Mucosa of stomach (tissue), 1 donor: ENCODE data around the gene SPRN.
A peak's percentile ranks its signal among the peaks of the same experiment; 100 is the strongest.
"Not testable (repeated sequence)": the region's sequence is repeated elsewhere in the genome, so short reads cannot be mapped to it uniquely, and the experiment has no call there.

Experiments used
- H3K27me3 ChIP-seq: one replicate; pipeline ENCODE4 v1.7.0; 2013; ENCODE audit warnings: mild to moderate bottlenecking, low read length; ENCODE audit not compliant: control insufficient read depth, insufficient read depth
- H3K36me3 ChIP-seq: one replicate; pipeline ENCODE4 v1.7.0; 2013; ENCODE audit warnings: low read length; ENCODE audit not compliant: control insufficient read depth, insufficient read depth
- H3K4me1 ChIP-seq: one replicate; pipeline ENCODE4 v1.7.0; 2013; ENCODE audit warnings: mild to moderate bottlenecking, low read length; ENCODE audit not compliant: control insufficient read depth, insufficient read depth
- H3K4me3 ChIP-seq: one replicate; pipeline ENCODE4 v1.7.0; 2013; ENCODE audit warnings: low read length
- H3K9ac ChIP-seq: one replicate; pipeline ENCODE4 v1.7.0; 2013; ENCODE audit warnings: mild to moderate bottlenecking, low read length, moderate library complexity
- H3K9me3 ChIP-seq: one replicate; pipeline ENCODE4 v1.7.0; 2013; ENCODE audit warnings: mild to moderate bottlenecking, low read length, moderate library complexity; ENCODE audit not compliant: control insufficient read depth
- donor health status: Pancreatic carcinoma.

SPRN gene

GRCh38 chr10:133393401-133394063 lies 30.9 kb downstream of the SPRN start:
- Histone ChIP-seq H3K27me3 (no peaks in the 10 kb centered on the region), H3K9ac (peak overlapping the region; percentile 31), H3K36me3 (no peaks in the 10 kb centered on the region), H3K9me3 (no peaks in the 10 kb centered on the region), H3K4me3 (peak overlapping the region; percentile 60), H3K4me1 (peaks cover 6% of the 10 kb centered on the region)

GRCh38 chr10:133391761-133392518 lies 32.5 kb downstream of the SPRN start:
- no peak overlapping the region for H3K9ac ChIP-seq
- no peak overlapping the region for H3K4me3 ChIP-seq
- no peaks in the 10 kb centered on the region for H3K9me3 ChIP-seq
- peaks cover 6% of the 10 kb centered on the region for H3K4me1 ChIP-seq
- no peaks in the 10 kb centered on the region for H3K27me3 ChIP-seq
- no peaks in the 10 kb centered on the region for H3K36me3 ChIP-seq

GRCh38 chr10:133391249-133391635 lies 33.2 kb downstream of the SPRN start:
- no peak overlapping the region for H3K4me3 ChIP-seq
- no peaks in the 10 kb centered on the region for H3K9me3 ChIP-seq
- no peaks in the 10 kb centered on the region for H3K36me3 ChIP-seq
- no peaks in the 10 kb centered on the region for H3K27me3 ChIP-seq
- H3K4me1 ChIP-seq = peaks cover 6% of the 10 kb centered on the region
- no peak overlapping the region for H3K9ac ChIP-seq

- peaks cover 6% of the 10 kb centered on the region for H3K4me1 ChIP-seq
- no peaks in the 10 kb centered on the region for H3K27me3 ChIP-seq
- H3K4me3 ChIP-seq = no peak overlapping the region
- no peaks in the 10 kb centered on the region for H3K9me3 ChIP-seq
- H3K9ac ChIP-seq = no peak overlapping the region
- H3K36me3 ChIP-seq = no peaks in the 10 kb centered on the region
Observed at GRCh38 chr10:133390597-133391248, 33.7 kb downstream of the SPRN start.

- Histone ChIP-seq H3K4me3 (no peak overlapping the region), H3K4me1 (no peaks in the 10 kb centered on the region), H3K36me3 (no peaks in the 10 kb centered on the region), H3K27me3 (no peaks in the 10 kb centered on the region), H3K9me3 (no peaks in the 10 kb centered on the region), H3K9ac (peak overlapping the region; percentile 15)
Observed at GRCh38 chr10:133388973-133389818, 35.2 kb downstream of the SPRN start.

- Histone ChIP-seq H3K4me1 (no peaks in the 10 kb centered on the region), H3K36me3 (no peaks in the 10 kb centered on the region), H3K4me3 (no peak overlapping the region), H3K9ac (no peak overlapping the region), H3K9me3 (no peaks in the 10 kb centered on the region), H3K27me3 (no peaks in the 10 kb centered on the region)
Observed at GRCh38 chr10:133388236-133388972, 36.0 kb downstream of the SPRN start.

GRCh38 chr10:133386951-133387350 lies 37.5 kb downstream of the SPRN start:
- H3K9ac ChIP-seq, H3K4me1 ChIP-seq, H3K9me3 ChIP-seq, H3K4me3 ChIP-seq, H3K36me3 ChIP-seq, H3K27me3 ChIP-seq: not testable (repeated sequence)

GRCh38 chr10:133385214-133385613 lies 39.2 kb downstream of the SPRN start:
- Histone ChIP-seq H3K36me3 (no peaks in the 10 kb centered on the region), H3K27me3 (no peaks in the 10 kb centered on the region)

GRCh38 chr10:133384071-133384470 lies 40.4 kb downstream of the SPRN start:
- Histone ChIP-seq H3K27me3 (no peaks in the 10 kb centered on the region), H3K9ac (no peak overlapping the region), H3K9me3 (no peaks in the 10 kb centered on the region), H3K36me3 (no peaks in the 10 kb centered on the region), H3K4me1 (no peaks in the 10 kb centered on the region), H3K4me3 (no peak overlapping the region)

More at GRCh38 chr10:133385214-133385613, 39.2 kb downstream of the SPRN start:
- H3K4me1 ChIP-seq = no peaks in the 10 kb centered on the region
- no peak overlapping the region for H3K4me3 ChIP-seq
- H3K9me3 ChIP-seq = no peaks in the 10 kb centered on the region
- H3K9ac ChIP-seq = no peak overlapping the region

- H3K27me3 ChIP-seq = no peaks in the 10 kb centered on the region
- H3K4me1 ChIP-seq = no peaks in the 10 kb centered on the region
- H3K4me3 ChIP-seq = no peak overlapping the region
- no peak overlapping the region for H3K9ac ChIP-seq
- no peaks in the 10 kb centered on the region for H3K36me3 ChIP-seq
- no peaks in the 10 kb centered on the region for H3K9me3 ChIP-seq
Observed at GRCh38 chr10:133383551-133383950, 40.9 kb downstream of the SPRN start.

- no peak overlapping the region for H3K9ac ChIP-seq
- H3K4me1 ChIP-seq = peaks cover 8% of the 10 kb centered on the region
- no peaks in the 10 kb centered on the region for H3K27me3 ChIP-seq
- no peaks in the 10 kb centered on the region for H3K9me3 ChIP-seq
- no peaks in the 10 kb centered on the region for H3K36me3 ChIP-seq
- no peak overlapping the region for H3K4me3 ChIP-seq
Observed at GRCh38 chr10:133381036-133381435, 43.4 kb downstream of the SPRN start.
